Stimulated activated CD8-positive, alpha-beta memory T cell treated with anti-CD3 and anti-CD28 coated beads, Interleukin-12 subunit alpha, Interleukin-12 subunit beta, amount 100 ng/mL, for 24 hours (primary cell): ENCODE data around the gene KRAS.
A peak's percentile ranks its signal among the peaks of the same experiment; 100 is the strongest.
"Not testable (repeated sequence)": the region's sequence is repeated elsewhere in the genome, so short reads cannot be mapped to it uniquely, and the experiment has no call there.

Experiments used
- DNase-seq: peaks from one replicate; pipeline ENCODE4 v3.0.0-alpha.2; 2020; ENCODE audit errors: extremely low read depth

Gene KRAS

DNA sequence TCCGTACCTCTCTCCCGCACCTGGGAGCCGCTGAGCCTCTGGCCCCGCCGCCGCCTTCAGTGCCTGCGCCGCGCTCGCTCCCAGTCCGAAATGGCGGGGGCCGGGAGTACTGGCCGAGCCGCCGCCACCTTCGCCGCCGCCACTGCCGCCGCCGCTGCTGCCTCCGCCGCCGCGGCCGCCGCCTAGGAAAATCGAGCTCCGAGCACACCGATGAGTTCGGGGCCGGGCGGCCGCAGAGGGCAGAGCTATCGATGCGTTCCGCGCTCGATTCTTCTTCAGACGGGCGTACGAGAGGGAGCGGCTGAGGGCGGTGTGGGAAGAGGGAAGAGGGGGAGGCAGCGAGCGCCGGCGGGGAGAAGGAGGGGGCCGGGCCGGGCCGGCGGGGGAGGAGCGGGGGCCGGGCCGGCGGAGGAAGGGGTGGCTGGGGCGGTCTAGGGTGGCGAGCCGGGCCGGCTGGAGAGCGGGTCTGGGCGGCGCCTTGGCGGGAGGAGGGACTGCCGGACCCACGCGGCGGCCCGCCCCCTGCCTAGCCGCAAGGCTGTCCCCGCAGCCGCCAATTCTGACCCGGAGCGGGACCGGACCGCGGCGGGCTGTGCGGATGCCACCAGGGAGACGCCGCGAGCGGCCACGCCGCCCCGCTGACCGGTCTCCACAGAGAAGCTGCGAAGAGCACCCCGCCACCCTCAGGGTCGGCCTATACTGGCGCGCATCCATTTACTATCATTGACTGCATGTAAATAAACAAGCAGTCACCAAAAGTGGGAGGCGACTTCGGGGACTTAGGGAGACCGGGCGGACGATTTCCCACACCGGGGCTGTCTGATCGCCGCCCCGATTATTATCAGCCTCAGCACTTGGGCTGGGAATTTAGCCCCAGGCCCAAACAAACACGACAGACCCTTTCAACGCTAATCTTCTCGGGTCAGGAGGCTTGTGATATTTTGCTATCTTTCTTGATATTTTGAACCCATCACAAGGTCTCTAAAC lies at the start of gene KRAS:
Gene KRAS (minus strand): TSS at position 186 of the 987 bp plus-strand sequence.
- peak; percentile 72 for DNase-seq

DNA sequence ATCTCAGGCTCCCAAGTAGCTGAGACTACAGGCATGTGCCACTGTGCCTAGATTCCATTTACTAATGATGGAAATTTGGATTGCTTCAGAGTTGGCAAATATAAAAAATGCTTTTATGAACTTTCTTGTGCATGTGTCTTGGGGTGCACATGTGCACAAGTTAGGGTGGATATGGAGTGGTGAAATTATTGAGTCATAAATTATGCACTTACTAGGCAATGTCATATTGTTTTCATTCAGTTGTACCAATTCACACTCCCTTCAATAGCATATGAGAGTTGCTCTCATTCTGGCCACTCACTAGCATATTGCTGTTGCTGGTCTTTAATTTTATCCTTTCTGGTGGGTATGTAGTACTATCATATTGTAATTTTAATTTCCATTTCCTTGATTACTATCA lies 45.7 kb upstream of the KRAS start:
- DNase-seq = no peak

DNA sequence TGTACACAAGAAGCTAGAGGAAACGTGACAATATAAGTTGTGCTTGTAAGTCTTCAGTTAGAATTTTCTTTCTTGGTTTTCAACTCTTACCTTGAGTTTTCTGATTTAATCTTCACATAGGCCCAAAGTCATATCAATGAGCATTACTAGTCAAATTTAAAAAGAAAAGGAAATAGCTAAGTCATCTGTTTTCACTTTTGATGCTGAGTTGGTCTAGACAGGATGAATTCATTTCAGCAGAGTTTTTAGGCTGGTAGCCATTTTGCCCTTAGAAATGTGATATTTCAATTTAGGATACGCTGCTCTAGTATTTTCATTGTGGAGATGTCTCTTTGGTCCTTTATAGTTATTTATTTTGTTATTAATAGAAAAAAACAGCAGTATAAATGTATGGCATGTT lies 44.6 kb upstream of the KRAS start:
- no peak for DNase-seq

DNA sequence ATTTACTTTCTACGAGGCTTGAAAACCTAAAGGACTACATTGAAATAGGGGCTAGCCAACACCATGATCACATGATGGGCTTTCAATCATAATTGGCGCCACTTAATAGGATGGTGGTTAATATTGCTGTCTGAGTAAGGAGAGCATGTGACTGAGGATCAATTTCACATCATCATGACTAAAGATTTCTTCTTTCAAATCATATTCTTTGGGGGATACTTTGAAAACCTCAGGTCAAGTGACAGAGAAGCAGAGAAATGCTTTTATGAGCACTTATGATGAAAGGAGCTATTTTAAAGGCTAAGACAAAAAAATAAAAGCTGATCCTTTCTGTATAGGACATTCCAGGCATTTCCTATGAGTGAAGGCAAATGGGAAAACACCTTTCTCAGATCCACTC lies 42.9 kb upstream of the KRAS start:
- no peak for DNase-seq

DNA sequence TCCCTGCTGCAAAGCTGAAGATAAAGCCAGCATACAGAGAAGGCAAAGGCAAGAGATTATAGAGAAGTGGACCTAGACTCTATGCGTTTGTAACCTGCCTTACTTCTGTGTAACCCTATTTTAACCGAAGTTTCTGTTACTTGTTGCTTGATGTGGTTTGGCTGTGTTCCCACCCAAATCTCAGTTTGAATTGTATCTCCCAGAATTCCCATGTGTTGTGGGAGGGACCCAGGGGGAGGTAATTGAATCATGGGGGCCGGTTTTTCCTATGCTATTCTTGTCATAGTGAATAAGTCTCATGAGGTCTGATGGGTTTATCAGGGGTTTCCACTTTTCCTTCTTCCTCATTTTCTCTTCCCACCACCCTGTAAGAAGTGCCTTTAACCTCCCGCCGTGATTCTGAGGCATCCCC lies 42.1 kb upstream of the KRAS start:
- DNase-seq = not testable (repeated sequence)

DNA sequence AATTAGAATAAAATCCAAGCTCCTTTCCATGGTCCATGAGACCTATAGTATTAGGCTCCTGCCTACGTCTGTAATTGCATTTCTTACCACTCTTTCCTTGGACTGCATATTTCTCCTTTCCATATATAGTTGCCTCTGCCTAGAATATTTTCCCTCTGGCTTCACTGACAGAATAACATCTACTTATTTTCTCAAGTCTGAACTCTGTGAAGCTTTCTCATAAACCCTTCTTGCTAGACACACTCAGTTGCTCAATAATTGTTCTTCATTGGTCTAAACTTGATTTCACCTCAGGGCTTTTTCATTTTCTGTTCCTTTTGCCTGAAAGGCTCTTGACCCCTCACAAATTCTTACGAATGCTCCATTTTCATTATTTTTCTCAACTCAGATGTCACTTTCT lies 36.9 kb upstream of the KRAS start:
- no peak for DNase-seq

DNA sequence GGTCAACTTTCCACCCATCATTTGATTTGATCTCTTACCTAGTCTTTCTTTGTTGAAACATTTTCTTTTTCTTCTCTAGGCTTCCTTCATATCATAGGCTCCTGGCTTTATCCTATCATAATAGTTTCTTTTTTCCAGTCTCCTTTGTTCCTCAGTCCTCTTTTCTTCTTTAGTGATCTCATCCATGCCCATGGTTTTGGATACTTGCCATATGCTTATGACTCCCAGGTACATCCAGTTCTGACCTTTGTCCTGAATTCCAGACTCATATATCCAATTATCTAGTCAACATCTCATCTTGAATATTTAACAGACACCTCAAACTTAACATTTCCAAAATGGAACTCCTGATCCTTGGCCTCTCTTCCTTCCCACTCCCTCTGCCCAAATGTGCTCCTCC lies 36.1 kb upstream of the KRAS start:
- DNase-seq = no peak

DNA sequence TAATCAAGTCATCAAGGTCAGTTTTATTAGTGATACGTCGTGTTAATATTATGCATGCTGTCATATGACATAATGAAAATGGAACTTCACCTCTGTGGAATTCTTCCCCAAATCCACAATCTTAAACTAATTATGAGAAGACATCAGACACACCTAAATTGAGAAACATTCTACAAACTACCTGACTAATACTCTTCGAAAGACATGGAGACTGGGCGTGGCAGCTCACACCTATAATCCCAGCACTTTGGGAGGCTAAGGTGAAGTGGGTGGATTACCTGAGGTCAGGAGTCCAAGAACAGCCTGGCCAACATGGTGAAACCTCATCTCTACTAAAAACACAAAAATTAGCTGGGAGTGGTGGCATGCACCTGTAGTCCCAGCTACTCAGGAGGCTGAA lies 33.3 kb upstream of the KRAS start:
- no peak for DNase-seq

DNA sequence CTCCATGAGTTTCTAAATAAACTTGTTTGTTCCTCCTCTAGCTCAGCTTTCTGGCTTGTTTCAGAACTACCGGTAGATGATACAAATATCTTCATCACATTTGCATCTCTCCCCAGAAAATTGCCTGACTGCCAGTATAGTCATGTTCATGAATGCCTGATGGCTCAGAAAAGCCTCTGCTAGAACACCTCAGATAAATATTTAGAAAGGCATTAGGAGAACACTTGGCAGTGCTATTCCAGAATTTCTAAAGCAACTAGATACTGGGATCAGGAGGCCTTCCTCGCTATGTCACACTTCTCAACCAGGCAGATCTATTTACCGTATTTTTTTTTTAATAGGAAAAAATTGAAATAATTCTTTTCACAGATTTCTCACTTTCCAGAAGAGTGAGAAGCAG lies 32.3 kb upstream of the KRAS start:
- no peak for DNase-seq

DNA sequence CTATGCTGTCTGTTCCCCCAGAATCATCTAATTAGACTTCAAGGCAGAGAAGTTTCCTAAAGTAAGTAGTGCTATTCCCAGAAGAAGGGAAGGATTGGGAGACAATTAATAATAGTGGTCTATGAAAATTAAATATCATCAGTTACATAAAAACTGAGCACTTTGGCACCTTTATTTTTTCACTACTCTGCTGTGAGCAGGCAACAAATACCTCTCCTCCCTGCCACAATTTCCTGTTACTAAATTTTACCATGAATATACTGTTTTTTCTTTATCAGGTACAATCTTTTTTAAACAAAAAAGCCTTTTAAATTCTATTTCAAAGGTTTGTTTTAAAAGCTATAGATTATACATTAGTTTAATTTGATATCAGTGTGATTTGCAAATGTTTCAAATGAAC lies 29.4 kb upstream of the KRAS start:
- DNase-seq = no peak

DNA sequence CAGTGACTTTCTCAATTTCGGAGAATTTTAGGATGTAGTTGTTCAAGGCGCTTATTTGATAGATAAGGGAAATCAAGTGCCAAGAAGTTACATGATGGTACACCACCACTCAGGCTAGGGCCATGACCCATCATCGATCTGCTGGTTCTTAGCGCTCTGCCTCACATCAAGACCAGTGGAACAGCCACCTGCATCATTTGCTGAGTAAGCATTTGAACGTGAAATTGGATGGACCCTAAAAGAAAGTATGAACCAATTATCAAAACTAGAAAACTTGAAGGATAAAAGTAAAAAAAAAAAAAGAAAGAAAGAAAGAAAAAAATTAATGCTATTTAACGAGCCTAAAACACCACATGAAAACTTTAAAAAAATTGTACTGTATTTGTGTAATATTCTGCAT lies 27.5 kb upstream of the KRAS start:
- DNase-seq = no peak

DNA sequence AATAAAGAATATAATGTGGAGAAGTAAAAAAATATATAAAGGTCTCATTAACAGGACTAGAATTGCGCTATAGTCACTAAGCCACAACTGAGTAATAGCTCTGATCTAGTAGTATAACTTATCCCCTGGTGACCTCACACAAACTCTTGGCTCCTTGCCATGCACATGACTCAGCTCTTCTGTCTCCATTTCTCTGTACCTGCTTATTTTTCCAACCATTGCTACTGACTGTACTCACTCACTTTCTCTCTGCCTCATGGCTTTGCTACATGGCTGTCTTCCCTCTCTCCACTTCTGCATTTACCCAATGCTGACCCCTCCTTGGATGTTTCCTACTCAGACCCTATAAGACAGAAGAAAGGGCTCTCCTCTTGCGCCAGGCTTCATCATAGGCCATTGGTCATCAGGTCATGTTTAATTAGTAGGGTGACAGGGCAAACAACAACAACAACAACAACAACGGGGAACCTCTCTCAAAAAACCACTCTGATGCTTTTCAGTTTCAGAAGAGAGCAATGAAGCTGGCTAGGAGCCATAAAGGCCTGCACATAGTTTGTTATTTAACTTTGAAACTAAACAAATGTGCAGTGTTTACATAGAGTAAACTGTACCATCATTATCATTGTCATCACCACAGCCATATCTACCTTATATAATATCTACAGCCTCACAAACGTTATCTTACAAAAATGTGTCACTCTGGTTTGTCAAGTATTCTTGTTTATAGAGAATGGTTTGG lies 25.6 kb upstream of the KRAS start:
- DNase-seq = peak; percentile 17

DNA sequence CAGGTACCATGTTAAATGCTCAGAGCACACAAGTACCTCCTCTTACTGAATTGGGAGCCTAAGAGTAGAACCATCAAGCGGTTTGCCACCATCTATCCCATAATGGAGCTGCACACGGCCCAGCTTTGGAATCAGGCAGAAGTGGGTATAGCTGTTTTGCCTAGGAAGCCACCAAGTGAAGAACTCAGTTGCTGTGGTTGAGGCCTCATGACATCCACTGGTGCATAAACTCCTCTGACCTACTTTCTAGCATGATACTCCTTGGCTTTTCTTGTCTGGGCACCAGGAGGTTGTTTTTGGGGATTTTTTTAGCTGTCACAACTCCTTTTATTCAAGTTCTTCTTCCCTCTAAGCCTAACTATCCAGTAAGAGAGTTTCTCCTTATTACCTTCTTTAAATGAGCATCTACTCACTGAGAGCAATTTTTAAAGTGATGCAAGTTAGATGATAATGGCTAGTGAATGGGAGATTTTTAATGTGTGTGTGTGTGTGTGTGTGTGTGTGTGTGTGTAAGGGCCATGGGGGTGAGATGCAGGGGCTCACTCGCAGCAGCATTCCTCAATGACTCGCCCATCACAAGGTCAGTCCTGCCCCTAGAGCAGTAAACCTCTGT lies 20.9 kb upstream of the KRAS start:
- DNase-seq = no peak

DNA sequence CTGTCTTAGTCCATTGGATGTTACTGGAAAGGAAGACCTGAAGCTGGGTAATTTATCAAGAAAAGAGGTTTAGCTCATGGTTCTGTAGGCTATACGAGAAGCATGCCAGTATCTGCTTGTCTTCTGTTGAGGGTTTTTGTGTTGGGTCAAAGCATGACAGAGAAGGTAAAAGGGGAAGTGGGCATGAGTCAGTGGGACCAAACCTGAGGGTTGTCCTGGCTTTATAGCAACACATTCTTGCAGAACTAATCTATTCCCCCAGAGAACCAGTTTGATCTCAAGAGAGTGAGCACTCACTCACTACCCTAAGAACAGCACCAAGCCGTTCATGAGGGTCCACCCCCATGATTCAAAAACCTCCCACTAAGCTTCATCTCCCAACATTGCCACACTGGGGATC lies 19.0 kb upstream of the KRAS start:
- DNase-seq = no peak

DNA sequence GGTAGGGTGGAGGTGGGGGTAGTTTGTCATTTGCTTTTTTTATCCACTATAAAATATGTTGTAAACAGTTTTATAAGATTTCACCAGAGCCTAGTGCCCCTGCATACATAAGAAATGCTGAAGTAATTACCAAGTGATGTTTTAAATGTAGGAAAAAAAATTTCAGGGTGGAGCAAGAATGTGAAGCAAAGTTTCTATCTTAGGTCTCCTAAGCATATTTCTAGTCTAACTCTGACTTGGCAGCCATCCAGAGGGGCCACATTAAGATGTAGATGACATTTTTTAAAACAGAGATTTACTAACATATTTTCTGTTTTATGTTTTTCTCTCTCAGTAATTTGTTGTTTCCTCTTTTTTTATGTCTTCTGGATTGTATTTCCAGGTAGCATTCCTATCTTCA lies 15.8 kb upstream of the KRAS start:
- DNase-seq = no peak

DNA sequence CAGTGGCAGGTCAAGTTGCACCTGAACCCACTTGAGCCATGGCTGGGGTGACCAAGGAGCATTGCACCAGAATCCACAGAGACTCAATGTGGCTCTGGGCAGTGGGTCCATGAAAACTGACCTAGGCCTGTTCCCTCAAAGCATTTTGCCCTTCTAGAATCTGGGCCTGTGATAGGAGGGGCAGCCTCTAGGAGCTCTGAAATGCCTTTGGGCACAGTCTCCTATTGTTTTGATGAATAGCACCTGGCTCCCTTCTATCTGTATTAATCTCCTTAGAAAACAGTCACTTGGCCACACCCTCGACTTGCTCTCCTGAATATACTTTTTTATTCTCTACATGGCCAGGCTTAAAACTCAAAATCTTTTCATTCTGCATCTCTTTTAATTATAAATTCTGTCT lies 14.1 kb upstream of the KRAS start:
- no peak for DNase-seq

DNA sequence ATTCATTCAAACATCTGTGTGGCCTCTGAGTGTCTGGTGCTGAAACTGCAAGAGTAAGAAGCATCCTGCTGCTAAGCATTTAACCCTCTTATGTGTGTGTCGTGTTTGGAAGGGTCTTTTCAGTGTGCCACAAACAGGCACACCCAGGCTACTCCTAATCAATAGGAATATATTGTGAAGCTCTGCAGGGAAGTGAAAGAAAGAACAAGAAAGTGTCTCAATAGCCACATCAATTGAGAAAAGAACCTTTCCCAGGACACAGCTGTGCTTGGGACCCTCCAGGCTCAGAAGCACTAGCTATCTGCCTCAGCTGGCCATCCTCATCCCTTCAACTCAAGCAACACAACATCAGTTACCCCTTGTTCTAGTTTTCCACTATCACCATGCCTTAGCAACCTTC lies 13.4 kb upstream of the KRAS start:
- DNase-seq = no peak

DNA sequence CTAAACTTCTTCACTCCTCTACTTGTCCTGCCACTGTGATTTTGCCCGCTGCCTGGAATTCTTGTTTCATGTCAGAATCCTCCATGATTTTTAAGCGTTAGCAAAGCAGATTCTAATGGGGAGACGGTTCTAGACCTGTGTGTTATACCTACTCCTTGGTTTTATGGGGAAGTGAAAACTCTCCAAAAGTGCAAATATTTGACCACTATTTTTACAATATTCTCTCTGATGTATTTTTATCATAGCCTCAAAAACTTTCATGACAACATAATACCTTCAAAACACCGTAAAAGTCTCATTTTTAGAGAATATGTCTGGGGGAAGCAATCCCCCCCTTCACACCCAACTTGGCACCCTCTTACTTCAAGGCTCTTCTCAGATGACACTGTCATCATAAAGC lies 12.9 kb upstream of the KRAS start:
- DNase-seq = no peak

DNA sequence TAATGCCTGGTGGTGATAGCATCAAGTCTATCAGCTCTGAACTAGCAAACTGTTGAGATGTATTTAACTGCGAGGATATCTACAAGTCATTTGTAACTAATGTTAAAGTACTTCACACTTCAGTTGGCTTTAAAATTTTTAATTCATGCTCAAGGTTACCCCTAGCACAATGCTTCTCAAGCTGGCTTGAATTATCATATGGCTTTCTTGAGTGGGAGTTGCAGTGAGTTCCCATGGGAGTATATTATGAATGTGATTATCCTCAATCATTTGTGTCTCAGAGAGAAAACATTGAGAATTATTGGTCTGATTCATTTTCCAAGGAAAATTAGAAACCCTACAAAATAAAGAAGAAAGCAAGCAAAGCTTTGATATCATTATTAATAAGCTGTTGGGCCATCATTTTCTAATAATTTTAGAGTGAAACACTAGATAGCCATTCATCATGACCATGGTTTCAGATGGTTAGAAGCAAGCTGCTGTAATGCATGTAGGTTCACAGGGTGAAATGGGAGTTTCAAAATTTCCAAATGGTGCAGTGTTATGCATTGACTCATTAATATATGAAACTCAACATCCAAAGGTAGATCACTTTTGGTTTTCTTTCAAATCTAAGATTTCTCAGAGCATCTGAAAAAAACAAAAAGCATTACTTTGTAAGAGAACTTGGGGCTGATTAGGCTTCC lies 11.8 kb upstream of the KRAS start:
- no peak for DNase-seq

DNA sequence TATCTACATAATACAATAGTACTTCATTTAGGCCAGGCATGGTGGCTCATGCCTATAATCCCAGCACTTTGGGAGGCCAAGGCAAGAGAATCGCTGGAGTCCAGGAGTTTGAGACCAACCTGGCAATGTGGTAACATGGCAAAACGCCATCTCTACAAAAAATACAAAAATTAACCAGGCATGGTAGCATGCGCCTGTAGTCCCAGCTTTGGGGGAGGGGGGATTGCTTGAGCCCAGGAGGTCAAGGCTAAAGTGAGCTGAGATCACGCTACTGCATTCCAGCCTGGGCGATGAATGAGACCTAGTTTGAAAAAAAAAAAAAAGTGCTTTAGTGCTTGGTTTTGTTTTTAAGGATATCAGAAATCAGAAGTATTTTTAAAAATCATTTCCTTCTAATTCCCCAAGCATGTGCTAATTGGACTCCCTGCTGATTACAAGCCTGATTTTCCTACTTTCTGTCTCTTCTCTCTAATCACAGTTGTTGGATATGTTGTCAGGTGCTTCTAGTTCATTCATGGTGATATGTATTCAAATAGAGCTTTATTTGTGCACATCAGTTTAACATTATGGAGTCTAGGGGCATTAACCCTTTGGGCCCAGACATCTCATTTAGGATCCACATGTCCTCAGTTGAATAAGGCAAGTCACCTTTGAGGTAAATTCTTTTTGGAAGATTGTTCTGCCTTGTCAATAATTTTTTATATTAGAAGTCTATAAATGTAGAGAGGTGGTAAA lies 7.0 kb upstream of the KRAS start:
- no peak for DNase-seq

DNA sequence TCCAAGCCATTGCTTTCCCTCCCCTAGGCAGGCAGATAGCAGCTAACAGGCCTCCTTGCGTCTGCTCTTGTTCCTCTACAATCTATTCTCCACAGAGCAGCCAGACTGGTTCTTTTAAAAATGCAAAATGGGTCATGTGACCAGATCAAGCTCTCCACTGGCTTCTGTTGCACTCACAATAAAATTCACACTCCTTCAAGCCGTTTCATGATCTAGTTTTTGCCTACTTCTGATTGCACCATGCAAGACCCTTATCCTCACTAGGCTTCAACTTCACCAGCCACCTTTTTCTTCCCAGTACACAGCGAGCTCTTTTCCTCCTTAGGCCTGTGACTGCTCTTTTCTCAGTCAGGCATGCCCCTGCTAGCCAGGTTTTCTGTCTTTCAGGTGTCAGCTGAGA lies 6.1 kb upstream of the KRAS start:
- DNase-seq = no peak
